Lung microvascular endothelial cell (primary cell): Measurements from ENCODE around the gene CHD2. TPM values are rescaled to one million over a fixed set of nuclear protein-coding genes. Genes with fewer than 3 reads are reported as not detected.

Source experiments
- DNase-seq, 2 donors: peaks; one replicate each; pipeline versions ENCODE4 v3.0.0 to v3.0.0-alpha.2; 2010; ENCODE audit warnings: low read depth in 2 of 2
- total RNA-seq: library from RNA; depleted of rRNA; stranded (reverse); fragments of >200 nt; gene quantifications from 2 replicates; pipeline ENCODE4 v1.2.1, GENCODE V29; 2014

The CHD2 gene
- total RNA-seq, 1 donor from 2014 or later, result 51.2 TPM

DNA sequence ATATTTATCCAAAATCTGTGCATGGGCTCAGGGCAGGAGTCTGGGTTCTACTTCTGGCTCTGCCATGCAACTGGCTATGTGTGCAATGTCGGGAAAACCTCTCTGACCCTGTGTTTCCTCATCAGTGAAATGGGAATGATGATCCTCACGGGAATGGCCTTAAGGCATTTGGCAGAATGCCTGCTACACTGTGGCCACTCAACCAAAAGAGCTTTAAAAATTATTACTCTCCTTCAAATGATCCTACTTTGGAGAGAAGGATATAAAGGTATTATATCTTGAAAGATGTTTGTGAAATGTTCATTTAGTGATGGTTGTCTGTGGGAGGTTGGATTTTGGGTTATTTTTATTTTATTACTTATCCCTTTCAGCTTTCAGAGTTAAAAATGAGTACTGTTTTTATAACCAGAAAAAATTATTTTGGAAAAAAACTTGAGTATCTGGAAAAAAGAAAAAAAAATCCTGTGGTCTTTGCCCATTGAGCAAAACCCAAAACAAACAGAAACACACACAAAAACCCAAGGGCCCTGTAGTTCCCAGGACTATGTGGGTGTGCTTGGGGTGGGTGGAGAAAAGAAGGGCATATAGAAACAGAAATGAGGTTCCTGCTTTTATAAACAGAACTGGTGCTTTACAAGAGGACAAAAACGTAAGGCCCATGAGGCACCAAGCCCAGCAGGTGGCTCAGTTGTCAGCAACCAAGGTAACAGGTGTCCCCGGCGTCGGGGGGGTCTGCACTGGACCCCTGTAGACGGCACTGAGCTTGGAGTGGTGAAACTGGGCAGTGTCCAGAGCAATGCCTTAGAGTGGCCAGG, 166.9 kb downstream of the CHD2 start:
- DNase-seq, result peak in 1 of 2 donors; percentile 79

DNA sequence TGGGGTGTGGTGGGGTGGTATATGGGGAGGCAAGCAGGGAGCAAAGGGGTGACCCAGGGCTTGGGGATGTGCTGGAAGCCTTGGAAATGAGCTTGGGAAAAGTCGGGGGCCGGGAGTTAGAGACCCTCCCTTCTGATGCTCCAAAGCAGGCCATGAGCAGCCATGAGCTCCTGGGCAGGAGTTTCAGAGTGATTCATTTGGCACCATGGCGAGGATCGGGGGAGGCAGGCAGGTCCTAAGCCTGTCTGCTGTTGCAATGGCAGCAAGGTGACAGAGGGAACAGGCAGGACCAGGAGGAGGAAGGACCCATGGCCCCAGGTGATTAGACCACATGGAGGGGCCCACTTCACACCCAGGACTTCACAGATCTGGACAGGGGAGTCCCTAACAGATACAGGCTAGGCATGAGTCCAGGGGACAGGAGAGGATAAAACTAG, 167.5 kb downstream of the CHD2 start:
- no peak for DNase-seq

GRCh38 chr15:93068581-93069199, 168.6 kb downstream of the CHD2 start:
- DNase-seq, result no peak

DNA sequence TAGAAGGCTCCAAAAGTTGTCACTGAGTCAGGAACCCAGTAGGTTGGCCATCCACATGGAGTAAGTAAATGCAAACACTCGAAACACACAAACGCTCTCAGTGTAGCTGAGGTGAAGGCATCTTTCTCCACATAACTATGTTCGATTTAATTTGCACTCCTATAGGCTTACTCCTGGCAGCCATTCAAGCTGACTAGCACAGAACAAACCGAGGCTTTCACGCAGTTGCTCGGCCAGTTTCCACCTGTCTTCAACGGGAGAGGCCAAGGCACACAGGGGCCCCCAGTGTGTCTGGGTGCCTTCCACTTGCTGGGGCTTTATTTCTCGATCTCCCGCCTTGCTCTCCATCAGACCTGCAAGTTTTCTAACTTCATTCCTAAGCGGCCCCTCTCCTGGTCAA, 170.0 kb downstream of the CHD2 start:
- no peak for DNase-seq

DNA sequence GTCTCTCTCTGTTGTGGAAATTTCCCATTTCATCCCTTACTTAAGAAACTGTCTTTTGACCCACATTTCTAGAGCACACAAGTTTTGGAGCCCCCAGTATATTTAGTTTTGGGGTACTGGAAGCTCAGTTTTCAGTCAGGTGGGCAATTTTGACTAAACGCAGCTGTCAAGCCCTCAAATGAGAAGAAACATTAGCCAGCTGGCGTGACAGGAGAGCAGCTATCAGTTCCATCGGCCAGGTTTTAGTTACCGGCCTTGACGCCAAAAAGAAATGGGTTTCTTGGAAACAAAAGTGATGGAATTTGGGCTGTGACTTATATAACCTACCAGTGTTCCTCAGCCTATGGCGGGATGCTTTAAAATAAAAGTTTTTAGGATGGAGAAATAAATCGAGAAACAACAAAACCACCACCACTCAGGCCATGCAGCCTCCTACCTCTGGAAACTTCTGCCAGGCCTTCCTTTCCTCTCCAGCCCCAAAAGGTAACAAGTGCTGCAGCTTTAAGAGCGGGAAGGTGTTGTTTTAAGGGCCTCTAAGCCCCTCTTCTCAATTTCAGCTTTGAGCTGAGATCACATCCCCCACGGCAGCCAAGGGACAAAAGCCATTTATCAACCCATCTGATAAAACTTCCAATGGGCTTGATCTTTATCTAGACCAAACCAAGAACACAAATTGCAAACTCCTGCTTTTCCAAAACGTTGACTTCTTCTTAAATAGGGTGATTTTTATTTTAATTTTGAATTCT, 170.6 kb downstream of the CHD2 start:
- no peak for DNase-seq

GRCh38 chr15:93071469-93071936, 171.4 kb downstream of the CHD2 start:
- DNase-seq, result no peak

DNA sequence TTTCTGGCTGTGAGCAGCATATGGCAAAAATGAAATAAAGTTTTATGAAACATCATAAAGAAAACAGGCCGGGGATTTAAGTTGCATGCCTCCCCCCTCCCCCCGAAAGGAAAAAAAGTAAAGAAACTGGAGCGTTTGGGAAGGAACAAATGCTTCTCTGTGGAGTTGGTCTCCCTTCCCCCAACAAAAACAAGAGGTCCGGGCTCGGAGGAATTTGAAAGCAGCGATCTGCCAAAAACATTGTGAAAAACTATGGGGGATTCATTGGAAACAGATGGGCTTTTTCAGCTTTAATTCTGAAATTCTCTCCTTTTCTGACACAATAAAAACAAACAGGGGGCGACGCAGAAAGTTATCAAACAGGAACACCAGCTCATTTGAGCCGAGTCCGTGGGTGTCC, 171.9 kb downstream of the CHD2 start:
- DNase-seq, result no peak

DNA sequence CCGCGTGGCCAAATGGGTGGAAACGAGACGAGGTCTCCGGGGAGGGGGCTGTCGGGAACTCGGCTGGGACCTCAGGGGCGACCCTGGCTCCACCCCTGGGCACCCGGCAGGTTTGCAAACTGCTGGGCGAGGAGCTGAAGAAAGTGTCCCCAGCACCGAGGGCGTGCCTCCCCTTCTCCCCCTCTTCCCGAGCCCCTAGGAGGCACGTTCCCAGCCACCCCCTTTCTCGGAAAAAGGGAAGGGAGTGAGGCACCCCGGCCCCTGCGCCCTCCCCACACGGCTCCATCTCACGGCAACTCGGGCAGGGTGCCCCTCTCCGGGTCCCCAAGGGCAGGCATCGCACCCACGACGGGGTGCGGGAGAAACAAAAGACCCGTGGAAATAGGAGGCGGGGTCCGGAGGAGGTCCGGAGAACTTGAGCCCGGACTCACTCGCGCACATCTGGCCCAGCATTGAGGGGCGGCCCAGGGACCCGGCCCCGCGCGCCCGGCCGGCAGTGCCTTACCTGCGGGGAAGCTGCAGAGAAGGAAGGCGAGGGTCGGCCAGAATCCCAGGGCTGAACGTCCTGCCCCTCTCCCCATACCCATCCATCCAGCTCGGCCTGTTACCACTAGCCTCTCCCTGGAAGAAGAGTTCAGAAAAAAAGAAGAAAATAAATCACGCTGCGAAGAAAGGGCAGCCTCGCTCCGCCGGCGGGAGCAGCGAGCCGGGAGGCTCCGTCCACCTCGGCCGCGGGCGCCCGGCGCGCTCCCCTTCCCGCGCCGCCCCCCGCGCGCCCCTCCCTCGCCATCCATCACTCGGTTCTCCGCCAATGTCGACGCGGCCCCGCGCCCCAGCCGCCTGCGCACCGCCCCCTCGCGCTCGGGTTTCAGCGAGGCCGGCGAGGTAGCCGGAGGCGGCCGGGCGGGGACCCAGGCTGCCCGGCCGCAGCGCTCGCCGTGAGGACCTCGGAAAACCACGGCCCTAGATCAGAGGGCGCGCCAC, 172.6 kb downstream of the CHD2 start:
- peak; percentile 18 to 70 for DNase-seq

- DNase-seq, result no peak
Observed at GRCh38 chr15:93073465-93073952, 173.4 kb downstream of the CHD2 start.

DNA sequence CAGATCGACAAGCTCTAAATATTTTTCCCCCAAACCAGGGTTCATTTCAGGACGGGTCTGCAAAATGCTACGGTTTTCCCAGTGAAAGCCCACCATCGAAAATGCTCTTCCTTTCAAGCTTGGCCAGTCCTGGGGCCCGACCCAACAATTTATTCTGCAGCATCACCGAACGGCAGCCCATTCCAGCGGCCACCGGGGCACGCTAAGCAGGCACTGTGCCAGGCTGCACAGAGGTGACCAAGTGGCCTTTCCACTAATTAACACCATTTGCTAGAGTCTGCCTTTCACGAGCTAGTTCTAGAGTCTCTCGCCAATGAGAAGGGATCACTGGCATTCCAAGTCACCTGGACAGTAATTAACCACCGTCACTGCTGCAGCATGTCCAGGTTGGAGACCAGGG, 174.5 kb downstream of the CHD2 start:
- no peak for DNase-seq

DNA sequence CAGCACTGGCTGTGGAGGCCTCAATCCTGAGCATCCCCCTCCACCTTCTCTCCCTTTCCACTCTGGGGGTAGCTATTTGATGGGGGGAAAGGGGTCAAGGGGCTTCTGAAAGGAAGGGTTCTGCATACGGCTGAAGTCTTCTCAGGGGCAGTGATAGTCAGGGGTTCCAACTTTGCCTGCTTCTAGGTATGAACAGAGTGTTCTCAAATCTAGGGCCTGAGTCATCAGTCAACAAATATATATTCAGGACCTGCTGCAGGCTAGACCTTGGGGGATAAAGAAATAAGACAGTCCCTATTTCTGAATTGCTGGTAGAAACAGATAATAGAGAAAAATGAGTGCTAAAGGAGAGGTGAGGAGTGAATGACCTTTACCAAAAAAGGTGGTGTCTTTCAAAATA, 176.1 kb downstream of the CHD2 start:
- no peak for DNase-seq

DNA sequence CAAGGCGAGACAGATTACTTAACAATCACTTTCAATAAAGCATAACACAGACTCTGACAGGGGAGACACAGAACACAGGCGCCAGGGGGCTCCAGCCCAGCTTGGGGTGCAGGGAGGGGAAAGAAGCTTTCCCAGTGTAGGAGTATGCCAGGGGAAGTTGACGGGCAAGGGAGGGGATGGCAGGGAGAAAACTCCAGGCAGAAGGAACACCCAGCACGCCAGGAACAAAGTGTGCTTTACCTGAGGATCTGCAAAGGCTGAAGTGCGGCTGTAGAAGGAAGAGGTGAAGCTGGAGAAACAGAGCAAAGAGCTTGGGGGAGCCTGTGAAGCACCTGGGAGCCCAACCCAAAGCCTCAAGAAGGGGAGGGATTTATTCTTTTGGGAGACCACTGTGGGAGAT, 176.8 kb downstream of the CHD2 start:
- DNase-seq, result no peak

Other genes starting within 250 kb of the CHD2 start
- 57.3 and 92.3 TPM in 2 replicates for gene FAM174B, start 244.5 kb upstream of the CHD2 start, total RNA-seq
- 0.20 and 0.22 TPM in 2 replicates for gene RGMA, start 188.9 kb downstream of the CHD2 start, total RNA-seq